ENCODE measurements around the gene PEAK1. TPM values are rescaled to one million over a fixed set of nuclear protein-coding genes. Genes with fewer than 3 reads are reported as not detected.

PEAK1 gene
- total RNA-seq, 1 experiment from 2014 or later = 21.2 TPM

GRCh38 chr15:77196381-77196780, 223.5 kb downstream of the PEAK1 start:
- H3K4ac ChIP-seq (ENCODE audit: low read depth, low read length) = no peak overlapping the region
- Mint-ChIP-seq H3K4me3 (no peak overlapping the region), H3K27ac (no peak overlapping the region), H3K36me3 (ENCODE audit: insufficient read depth in 1 of 3, low read depth in 3 of 3) (peaks cover 0 to 10% (median 8%) of the 10 kb centered on the region in 3 experiments; a peak in 5 of 7 replicates), H3K9me3 (no peaks in the 10 kb centered on the region), H3K4me1 (0 out of 4 replicates have a peak, but pooled peaks cover 0 to 2% of the 10 kb centered on the region in 2 experiments), H3K27me3 (ENCODE audit: low read depth) (no peaks in the 10 kb centered on the region)
- no peak overlapping the region for H2BK5ac ChIP-seq (ENCODE audit: insufficient read length, low read length)
- H3K18ac ChIP-seq (ENCODE audit: insufficient read length, low read depth, low read length) = no peak overlapping the region
- no peak overlapping the region for H2BK15ac ChIP-seq (ENCODE audit: low read depth, low read length)
- no peak overlapping the region for H2BK20ac ChIP-seq (ENCODE audit: low read depth, low read length, poor library complexity, severe bottlenecking)
- H3K4me2 ChIP-seq (ENCODE audit: insufficient read depth, insufficient read length, low read length) = no peak overlapping the region
- H2AK5ac ChIP-seq (ENCODE audit: insufficient read length, low read length) = no peak overlapping the region
- H3K79me2 ChIP-seq (ENCODE audit: insufficient read depth, low read length) = no peaks in the 10 kb centered on the region
- H3K79me1 ChIP-seq (ENCODE audit: insufficient read depth, low read depth, low read length, poor library complexity, severe bottlenecking) = no peaks in the 10 kb centered on the region
- H3K27me3 ChIP-seq (ENCODE audit: insufficient read depth, low read length) = no peaks in the 10 kb centered on the region
- no peak overlapping the region for H3K14ac ChIP-seq (ENCODE audit: insufficient read depth, low read length)
- DNase-seq = no peak
- no peak overlapping the region for H3K56ac ChIP-seq (ENCODE audit: insufficient read length, low read depth, low read length)
- no peak overlapping the region for H2AFZ ChIP-seq (ENCODE audit: low read length)
- no peak overlapping the region for H3K9ac ChIP-seq (ENCODE audit: extremely low read depth, insufficient read length, low read length)
- no peaks in the 10 kb centered on the region for H3K9me3 ChIP-seq (ENCODE audit: control insufficient read depth, low read depth, low read length)
- no peak overlapping the region for H3K23ac ChIP-seq (ENCODE audit: insufficient read length, low read depth, low read length)
- H4K91ac ChIP-seq (ENCODE audit: insufficient read length, low read depth, low read length) = no peak overlapping the region
- no peak overlapping the region for H4K5ac ChIP-seq (ENCODE audit: insufficient read length, low read depth, low read length)
- no peak for TF ChIP-seq CTCF (conservative IDR thresholded peaks at IDR 0.05)
- H3K23me2 ChIP-seq (ENCODE audit: insufficient read length, low read depth, low read length, poor library complexity, severe bottlenecking) = no peaks in the 10 kb centered on the region
- no peak overlapping the region for H2BK120ac ChIP-seq (ENCODE audit: low read depth, low read length, poor library complexity, severe bottlenecking)
- H4K8ac ChIP-seq (replicated peaks; ENCODE audit: insufficient read length, low read depth, low read length) = no peak overlapping the region
- H3K27ac ChIP-seq (ENCODE audit: insufficient read length, low read depth, low read length) = no peak overlapping the region
- H4K20me1 ChIP-seq (ENCODE audit: control insufficient read depth, insufficient read depth, insufficient read length) = no peaks in the 10 kb centered on the region
- H3K4me1 ChIP-seq (ENCODE audit: insufficient read depth, low read length) = no peaks in the 10 kb centered on the region
- no peak overlapping the region for H3T11ph ChIP-seq (ENCODE audit: low read length)
- H2BK12ac ChIP-seq (ENCODE audit: insufficient read length, low read depth, low read length) = no peak overlapping the region

Data from H9 (cell line).